ENCODE data around the gene SPATA13. TPM values are rescaled to one million over a fixed set of nuclear protein-coding genes. Genes with fewer than 3 reads are reported as not detected.

The SPATA13 gene
- polyA plus RNA-seq (2012; ENCODE audit: insufficient read length, low read depth), result not detected

- no peak for TF ChIP-seq TAF1 (IDR thresholded peaks at IDR 0.05; ENCODE audit: borderline replicate concordance, insufficient read depth, low read length)
- TF ChIP-seq SIN3A (IDR thresholded peaks at IDR 0.05; ENCODE audit: borderline replicate concordance, insufficient read depth, low read length), result no peak
- no peak for TF ChIP-seq POLR2AphosphoS5 (IDR thresholded peaks at IDR 0.05; ENCODE audit: low read depth, low read length)
- no peak for TF ChIP-seq REST (IDR thresholded peaks at IDR 0.05; ENCODE audit: insufficient read depth in 1 of 2, low read depth in 2 of 2, low read length in 2 of 2)
- no peak for TF ChIP-seq FOXP2 (optimal IDR thresholded peaks at IDR 0.05; ENCODE audit: borderline replicate concordance, extremely low read depth, extremely low read length, insufficient read depth)
Measured at GRCh38 chr13:24160458-24161009, at the start of gene SPATA13. SPATA13 (plus strand) TSS chr13:24160720; CDS start chr13:24222930, 62,210 bp downstream.

- no peak for TF ChIP-seq FOXP2 (optimal IDR thresholded peaks at IDR 0.05; ENCODE audit: borderline replicate concordance, extremely low read depth, extremely low read length, insufficient read depth)
- no peak for TF ChIP-seq TAF1 (IDR thresholded peaks at IDR 0.05; ENCODE audit: borderline replicate concordance, insufficient read depth, low read length)
- no peak for TF ChIP-seq REST (IDR thresholded peaks at IDR 0.05; ENCODE audit: insufficient read depth in 1 of 2, low read depth in 2 of 2, low read length in 2 of 2)
- no peak for TF ChIP-seq POLR2AphosphoS5 (IDR thresholded peaks at IDR 0.05; ENCODE audit: low read depth, low read length)
- no peak for TF ChIP-seq SIN3A (IDR thresholded peaks at IDR 0.05; ENCODE audit: borderline replicate concordance, insufficient read depth, low read length)
Measured at GRCh38 chr13:24112791-24113190, 47.7 kb upstream of the SPATA13 start.

GRCh38 chr13:24115671-24116070 is 44.8 kb upstream of the SPATA13 start:
- TF ChIP-seq REST (IDR thresholded peaks at IDR 0.05; ENCODE audit: insufficient read depth in 1 of 2, low read depth in 2 of 2, low read length in 2 of 2), result no peak
- TF ChIP-seq FOXP2 (optimal IDR thresholded peaks at IDR 0.05; ENCODE audit: borderline replicate concordance, extremely low read depth, extremely low read length, insufficient read depth), result no peak
- TF ChIP-seq TAF1 (IDR thresholded peaks at IDR 0.05; ENCODE audit: borderline replicate concordance, insufficient read depth, low read length), result no peak
- no peak for TF ChIP-seq POLR2AphosphoS5 (IDR thresholded peaks at IDR 0.05; ENCODE audit: low read depth, low read length)
- TF ChIP-seq SIN3A (IDR thresholded peaks at IDR 0.05; ENCODE audit: borderline replicate concordance, insufficient read depth, low read length), result no peak

DNA sequence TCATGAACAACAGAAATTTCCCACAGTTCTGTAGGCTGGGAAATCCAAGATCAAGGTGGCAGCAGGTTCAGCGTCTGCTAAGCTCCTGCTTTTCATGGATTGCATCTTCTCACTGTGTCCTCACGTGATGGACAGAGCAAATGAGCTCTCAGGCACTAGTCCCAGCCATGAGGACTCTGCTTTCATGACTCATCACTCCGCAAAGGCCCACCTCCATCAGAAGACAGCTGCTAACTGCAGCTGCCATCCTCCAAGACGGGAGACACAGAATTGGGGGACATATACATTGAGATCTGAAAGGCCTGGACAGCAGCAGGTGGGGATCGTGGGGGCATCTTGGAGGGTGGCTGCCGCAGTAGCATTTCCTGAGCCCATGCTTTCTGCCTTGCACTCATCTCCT is 44.4 kb upstream of the SPATA13 start:
- TF ChIP-seq TAF1 (IDR thresholded peaks at IDR 0.05; ENCODE audit: borderline replicate concordance, insufficient read depth, low read length) (no peak), REST (IDR thresholded peaks at IDR 0.05; ENCODE audit: insufficient read depth in 1 of 2, low read depth in 2 of 2, low read length in 2 of 2) (no peak), SIN3A (IDR thresholded peaks at IDR 0.05; ENCODE audit: borderline replicate concordance, insufficient read depth, low read length) (no peak), FOXP2 (optimal IDR thresholded peaks at IDR 0.05; ENCODE audit: borderline replicate concordance, extremely low read depth, extremely low read length, insufficient read depth) (no peak), POLR2AphosphoS5 (IDR thresholded peaks at IDR 0.05; ENCODE audit: low read depth, low read length) (no peak)

All from PFSK-1 (cell line).